Raji (cell line): Measurements from ENCODE around the gene PEPD.

Experiments used
- POLR2A ChIP-seq: IDR thresholded peaks from 2 replicates; pipeline ENCODE4 v1.6.1; 2011; ENCODE audit warnings: low read depth, low read length, control low read depth; ENCODE audit not compliant: insufficient read depth

Gene PEPD

DNA sequence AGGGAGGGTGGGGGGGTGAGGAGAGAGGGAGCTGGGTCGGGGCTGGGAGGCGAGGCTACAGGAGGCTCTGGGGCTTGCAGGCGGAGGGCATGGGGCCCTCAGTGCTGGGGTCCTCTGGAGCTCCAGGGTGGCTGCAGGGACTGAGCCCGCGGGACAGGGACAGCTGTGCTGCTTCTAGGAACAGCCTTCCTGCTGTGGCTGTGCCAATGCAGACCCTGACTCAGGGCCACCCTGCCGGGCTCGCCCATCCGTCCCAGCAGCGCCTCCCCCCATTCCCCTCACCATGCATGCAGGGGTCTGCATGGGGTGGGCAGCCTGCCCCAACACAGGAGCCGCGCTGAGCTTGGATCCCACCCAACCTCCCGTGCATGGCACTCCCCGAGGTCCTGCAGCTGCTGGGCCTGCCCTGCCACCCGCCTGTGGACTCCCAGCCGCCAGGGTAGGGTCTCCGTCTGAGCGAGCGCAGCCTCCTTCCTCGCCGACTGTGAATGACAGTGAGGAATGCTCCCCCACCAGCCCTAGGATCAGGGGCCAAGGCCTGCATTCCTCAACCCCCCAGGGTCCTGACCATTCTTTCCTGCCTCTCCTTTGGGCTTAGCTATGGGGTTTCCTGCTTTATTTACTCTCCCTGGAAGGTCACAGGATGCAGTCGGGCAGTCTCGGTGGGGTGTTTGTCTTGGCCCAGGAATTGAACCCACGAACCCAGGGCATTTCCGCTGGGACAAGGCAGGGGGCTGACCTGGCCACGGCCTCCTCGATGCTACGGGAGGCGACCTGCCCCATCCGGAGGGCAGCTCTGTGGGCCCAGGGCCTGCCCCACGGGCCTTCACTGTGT, 124.7 kb downstream of the PEPD start:
- TF ChIP-seq POLR2A, result no peak

DNA sequence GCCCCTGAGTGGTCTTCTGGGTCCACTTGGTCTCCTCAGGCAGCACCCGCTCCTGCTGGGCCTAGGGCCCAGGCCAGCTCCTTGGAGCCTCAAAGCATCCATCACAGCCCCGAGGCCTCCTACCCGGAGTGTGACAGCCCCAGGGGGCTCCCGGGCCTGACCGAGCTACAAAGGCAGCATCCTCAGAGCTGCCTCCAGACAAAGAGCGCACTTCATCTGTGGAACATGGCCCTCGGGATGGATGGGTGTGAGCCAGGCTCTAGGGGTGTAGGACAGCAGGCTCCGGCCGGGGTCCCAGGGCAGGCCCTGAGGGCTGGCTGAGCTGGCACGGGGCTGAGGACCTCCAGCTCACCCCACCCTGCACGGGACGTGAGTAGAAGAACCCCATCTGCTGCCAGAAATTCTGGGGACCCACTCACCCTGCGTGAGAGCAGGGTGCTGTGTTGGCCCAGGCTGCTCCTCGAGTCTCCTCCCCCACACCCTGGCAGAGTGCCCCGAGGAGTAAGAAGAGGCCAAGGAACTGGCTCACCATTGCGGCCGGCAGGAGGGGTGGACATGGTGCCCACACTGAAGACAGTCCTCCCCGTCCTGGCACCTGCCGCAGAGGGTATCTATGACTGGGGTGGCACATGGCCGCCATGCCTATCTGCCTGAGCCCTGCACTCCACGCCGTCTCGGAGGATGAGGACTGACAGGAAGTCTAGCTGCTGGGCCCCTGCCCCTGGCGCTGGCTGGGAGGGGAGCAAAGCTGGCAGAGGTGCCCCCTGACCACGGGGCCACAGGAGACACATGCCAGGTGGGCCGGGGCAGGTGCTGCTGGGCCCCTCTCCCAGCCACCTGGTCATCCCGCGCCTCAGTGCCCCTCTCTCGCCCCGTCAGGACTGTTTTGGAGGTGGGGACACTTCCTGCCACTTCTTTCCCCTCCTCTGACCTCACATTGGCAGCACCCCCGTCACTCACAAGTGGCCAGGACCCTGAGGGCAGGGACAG, 125.7 kb downstream of the PEPD start:
- no peak for TF ChIP-seq POLR2A

DNA sequence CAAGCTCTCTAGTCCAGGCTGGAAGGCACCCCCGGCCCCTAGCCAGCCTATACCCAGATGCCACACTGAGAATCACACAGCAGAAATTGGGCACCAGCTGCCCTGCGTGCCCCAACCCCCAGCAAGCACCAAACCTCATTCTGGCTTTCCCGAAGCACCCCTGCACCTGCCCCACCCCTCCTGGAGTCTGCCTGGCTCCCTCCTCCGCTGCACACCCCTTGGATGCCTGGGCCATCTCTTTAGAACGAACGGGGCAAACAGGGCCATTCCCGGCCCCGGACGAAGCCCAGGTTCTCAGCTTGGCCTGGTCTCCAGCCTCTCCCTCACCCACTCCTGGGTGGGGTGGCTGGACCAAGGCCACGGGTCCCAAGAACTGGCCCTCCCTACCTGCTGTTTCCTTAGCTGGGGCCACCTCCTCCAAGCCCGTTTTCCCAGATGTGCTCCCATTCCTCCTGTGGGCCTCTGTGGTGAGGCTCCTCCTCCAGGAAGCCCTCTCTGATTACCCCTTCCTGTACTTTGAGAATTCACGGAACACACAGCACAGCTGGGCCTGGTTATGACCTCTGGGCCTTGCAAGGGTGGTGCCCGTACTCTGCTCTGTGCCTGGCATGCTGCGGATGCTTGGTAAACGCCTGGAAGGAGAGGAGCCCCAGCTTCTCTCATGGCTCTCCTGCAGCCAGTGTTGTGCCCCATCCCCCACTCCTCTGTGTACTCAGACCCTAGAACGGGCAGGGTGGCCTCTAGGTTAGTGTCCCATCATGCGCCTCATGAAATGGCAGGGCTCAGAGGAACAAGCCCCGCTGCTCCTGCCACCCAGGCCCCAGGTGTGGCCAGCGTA, 126.6 kb downstream of the PEPD start:
- no peak for TF ChIP-seq POLR2A

DNA sequence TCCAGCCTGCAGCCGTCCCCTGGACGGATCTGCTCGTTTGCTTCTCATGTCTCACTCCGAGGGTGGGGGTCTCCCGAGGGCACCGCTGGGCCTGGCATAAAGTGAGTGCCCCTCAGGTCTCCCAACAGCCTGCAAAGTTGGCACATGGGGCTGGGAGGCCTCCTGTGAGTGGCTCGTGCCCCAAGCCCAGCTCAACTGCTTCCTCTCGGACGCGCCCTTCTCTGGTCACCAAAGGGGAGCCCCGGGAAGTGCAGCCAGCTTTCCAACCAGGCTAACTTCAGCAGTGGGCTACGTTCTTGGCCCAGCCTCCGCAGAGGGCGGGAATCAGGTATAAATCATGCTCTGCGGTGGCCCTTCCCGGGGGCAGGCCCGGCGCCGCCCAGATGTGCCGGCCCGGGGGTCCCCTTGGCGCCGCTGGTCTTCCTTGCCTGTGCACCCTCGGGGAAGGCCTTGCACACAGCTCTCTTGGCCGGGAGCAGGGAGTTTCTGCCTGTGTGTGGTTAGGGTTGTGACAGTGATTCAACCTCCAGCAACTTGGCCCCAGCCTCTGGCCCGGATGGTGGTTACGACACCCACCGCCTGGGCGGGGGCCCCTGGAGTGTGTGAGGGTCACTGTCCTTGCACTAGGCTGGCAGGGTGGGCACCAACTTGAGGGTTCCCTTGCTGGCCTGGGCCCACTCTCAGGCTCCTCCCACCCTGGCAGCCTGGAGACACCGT, 127.4 kb downstream of the PEPD start:
- TF ChIP-seq POLR2A, result no peak

DNA sequence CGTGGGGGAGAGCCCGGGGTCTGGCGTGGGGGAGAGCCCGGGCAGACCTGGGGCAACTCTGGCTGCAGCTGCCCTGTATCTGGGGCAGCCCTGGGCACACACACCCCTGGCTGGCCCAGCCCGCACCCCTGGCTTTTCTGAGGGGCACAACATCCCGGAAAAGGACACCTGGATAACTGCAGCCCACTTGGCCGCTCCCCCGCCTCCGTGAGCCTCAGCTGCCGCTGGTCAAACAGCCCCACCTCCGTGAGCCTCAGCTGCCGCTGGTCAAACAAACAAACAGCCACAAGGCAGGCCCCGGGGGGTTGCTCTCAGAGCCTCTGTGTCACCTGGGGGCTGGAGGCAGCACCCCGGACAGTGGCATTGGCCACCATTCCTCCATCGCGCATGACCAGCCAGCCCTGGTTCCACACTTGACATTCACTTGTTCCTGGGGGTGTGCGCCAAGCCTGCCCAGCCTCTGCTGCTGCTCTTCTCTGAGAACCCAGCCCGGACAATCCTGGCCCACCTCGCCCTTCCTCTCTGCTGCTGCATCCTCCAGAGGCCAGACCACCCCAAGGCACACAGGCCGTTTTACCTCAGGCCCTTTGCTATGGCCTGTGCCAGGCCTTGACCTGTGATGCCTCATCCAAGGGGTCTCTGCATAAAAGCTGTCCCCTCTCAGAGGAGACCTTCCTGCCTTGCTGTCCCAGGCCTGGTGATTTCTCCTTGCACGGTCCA, 128.1 kb downstream of the PEPD start:
- no peak for TF ChIP-seq POLR2A

DNA sequence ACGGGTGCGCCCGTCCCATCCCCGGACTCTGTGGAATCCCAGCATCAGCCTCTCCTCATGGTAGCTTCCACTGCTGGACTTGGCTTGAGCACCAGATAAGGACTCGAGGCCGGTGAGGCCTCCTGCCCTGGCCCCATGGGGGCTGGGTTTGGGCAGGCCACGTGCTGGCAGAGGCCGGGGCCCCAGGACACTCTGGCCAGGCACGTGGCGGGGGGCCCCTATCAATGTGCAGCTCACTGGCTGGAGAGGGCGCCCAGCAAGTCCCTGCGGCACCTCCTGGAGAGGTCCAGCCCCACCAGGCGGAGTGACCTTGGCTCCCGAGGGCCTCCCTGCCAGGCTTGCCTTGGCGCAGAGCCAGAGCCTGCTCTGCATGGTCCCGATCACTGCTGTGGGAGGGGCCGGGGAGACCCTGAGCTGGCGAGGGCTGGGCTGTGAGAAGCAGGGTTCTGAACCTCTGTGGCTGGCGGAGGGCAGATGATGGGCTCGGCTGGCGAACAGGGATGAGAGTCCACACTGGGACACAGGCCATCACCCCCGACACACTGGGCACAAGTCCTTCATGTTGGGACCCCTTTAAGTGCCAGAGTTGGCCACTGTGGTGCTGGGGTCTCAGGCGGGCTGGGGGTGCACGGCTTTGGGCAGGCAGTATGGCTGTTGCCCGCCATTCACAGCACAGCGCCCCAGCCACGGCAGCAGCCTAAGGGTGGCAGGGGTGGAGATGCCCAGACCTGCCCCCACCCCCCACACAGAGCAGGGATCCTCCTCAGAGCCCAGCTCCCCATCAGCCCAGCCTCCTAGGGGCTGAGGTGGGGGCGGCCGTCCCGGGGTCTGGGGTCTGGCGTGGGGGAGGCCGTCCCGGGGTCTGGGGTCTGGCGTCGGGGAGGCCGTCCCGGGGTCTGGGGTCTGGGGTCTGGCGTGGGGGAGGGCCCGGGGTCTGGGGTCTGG, 129.0 kb downstream of the PEPD start:
- TF ChIP-seq POLR2A, result no peak

DNA sequence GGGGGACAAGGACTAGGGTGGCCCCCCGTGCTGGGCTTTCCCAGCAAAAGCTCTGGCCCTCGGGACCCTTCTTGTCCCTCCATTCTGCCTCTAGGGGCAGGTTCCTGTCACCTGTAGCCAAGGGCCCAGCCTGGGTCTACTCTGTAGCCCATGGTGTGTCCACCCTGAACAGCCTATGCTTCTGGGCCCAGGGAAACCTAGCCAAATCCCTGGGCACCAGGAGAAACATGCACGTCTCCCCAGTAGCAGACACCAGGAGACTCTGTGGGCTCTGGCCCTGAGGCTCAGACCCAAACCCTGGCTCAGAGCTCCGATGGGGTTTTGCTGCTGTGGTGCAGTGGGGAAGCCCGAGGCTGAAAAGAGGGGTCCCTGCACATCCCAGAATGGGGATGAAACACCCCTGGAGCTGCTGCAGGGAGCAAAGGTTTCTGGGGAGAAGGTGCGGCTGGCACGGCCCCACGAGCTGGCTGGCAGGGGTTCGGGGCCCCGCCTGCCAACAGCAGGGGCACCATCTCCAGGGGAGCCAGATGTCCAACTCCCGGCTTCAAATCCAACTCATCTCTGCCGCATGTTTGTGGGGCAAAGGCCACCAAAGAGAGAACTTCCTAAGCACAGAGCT, 129.9 kb downstream of the PEPD start:
- no peak for TF ChIP-seq POLR2A

DNA sequence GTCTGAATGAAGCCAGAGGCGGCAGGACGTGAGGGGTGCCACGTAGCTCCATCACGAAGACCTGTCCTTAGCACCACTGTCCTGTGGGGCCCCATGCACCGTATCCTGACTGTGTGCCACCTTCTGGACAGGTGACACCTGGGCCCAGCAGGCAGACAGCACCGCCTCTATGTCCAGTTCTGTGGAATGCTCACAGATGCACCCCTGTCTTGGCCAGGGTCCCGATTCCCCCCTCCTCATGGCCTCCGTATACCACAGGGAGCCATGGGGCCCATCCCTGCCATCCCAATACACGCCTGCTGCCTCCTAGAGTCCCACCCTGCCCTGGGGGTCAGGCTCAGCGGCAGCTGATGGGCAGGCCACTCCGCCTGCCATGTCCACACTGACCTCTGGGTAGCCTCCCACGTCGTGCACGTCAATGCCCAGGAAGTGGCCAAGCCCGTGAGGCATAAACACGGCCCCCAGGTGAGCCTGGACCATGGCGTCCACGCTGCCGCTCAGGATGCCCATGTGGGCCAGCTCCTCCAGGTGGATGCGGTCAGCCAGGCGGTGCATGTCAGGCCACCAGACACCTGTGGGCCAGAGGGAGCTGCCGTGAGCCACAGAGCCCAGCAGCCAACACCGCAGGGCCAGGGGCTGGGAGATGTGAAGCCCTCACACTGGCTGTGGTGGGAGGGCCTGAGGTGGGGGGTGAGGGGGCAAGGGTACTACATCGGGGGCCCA, 130.5 kb downstream of the PEPD start:
- no peak for TF ChIP-seq POLR2A

DNA sequence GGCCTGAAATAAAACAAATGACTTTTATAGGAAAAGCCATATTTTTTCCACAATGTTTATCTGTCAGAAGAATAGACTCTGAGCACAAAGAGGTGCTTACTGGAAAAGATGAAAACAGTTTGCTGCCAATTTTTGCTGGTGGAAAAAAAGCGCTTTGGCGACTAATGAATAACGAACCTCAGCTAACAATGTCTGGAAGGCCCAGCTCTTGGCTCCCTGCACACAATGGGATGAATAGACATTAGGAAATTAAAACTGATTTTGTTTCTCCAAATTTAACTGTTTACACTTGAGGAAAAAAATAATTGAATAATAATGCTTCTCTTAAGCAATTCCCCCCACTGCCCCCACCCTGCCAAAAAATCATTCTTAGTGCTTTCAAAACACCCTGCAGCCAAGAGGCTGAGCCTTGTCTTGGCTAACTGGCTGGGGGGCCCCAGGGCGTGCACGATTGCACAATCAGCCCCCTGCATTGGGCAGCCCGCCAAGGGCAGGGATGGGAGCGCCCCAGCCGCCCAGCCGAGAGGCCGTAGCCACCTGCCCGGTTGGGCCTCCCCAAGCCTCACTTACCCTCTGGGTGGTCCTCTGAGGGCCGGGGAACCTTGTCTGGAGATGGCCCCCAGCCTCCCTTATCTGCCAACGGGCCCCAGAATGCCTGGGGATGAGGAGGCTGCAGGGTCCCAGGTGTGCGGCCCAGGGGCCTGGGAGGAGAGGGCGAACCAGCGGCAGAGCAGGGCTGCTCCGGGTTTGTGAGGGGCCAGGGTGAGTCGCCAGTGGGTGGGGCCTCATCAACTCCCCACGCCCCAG, 131.3 kb downstream of the PEPD start:
- no peak for TF ChIP-seq POLR2A

DNA sequence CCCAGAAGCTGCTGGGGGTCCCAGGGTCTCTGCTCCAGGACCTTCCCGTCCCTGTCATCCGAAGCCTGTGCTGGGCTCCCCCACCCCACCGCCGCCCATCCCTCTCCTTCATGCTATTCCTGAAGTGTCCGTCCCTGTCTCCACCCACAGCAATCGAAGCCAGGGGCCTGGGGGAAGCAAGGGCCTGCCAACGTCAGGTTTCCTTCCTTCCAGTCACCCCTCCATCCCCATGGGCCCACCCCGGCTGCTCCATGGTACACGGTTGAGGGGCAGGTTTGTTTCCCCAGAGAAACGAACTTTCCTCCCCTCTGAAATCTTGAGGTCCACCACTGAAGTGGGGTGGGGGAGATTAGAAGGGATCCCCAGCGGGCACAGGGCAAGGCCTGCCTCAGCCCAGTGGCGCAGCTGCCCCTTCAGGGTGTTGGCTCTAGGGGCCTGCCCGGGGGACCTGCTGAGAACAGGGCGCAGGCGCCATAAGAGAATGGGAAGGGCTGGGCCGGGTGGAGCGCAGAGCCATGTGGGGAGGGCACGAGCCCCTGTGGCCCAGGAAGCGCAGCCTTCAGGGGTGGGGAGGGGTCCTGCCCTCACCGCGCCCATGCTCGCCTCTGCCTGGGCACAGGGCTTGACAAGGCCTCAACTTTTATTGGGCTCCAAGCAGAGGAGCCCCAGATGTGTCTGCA, 132.0 kb downstream of the PEPD start:
- no peak for TF ChIP-seq POLR2A
